Germinal center (tissue), 1 donor: ENCODE data around the gene TAF4.
"Not testable (repeated sequence)": the region's sequence is repeated elsewhere in the genome, so short reads cannot be mapped to it uniquely, and the experiment has no call there.

Experiments used
- DNase-seq: peaks from one replicate; pipeline ENCODE4 v3.0.0; 2012; ENCODE audit warnings: mixed read lengths, low spot score

TAF4 gene

GRCh38 chr20:61998343-61999121, 67.1 kb downstream of the TAF4 start:
- no peak for DNase-seq

GRCh38 chr20:61997891-61998290, 67.8 kb downstream of the TAF4 start:
- no peak for DNase-seq

GRCh38 chr20:61997372-61997771, 68.3 kb downstream of the TAF4 start:
- DNase-seq, result no peak

DNA sequence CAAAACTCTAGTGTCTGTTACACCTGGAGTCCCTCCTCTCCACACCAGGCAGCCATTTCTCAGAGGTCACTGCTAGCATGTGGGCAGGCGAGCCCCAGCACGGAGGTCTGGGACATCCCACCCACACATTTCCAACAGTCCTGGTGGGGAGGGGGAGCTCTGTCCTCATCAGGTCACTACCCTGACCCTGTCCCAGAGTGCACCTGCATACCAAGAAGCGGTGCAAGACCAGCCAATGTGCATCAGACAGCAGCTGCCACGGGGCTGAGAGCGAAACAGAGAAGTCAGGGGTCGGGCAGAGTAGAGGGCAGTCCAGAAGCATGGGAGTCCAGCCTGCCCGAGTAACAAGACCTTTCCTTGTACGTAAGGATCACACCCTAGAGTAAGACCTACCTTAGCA, 71.1 kb downstream of the TAF4 start:
- DNase-seq, result no peak

GRCh38 chr20:61993058-61993457, 72.6 kb downstream of the TAF4 start:
- no peak for DNase-seq

GRCh38 chr20:61991476-61991875, 74.2 kb downstream of the TAF4 start:
- DNase-seq, result no peak

GRCh38 chr20:61990484-61990883, 75.2 kb downstream of the TAF4 start:
- no peak for DNase-seq

DNA sequence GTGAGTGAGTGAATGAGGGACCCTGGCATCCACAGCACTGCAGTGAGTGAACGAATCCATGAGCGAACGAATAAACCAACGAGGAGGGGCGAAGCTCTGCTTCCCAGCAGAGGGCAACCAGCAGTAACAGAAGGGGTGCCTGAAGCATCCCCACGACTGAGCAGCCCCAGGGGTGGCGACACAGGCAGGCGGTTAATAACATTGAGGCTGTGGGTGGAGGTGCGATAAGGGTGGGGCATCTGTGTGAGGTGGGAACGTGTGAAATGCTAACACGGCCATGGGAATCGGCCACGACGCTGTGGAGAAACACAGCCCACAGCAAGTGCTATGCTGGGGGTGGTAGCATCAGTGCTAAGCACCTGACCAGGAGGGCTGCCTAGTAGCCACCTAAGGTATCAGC, 75.9 kb downstream of the TAF4 start:
- no peak for DNase-seq

DNA sequence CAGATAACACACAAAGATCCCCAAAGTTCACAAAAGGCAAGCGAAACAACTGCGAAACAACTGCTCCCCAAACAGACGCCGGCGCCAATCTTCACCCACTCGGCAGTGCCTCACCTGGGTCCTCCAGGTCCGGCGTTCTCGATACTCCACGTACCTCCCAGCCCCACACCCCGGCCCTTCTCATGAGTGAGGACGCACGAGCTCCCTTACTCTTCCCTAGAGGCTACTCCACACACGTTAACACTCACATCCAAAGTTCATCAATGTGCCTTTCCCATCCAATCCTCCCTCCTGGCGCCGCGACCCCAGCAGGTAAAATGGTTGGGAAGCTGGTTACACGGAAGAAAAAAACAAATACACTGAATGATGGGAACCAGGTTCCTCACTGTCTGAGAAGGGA, 77.0 kb downstream of the TAF4 start:
- DNase-seq, result no peak

DNA sequence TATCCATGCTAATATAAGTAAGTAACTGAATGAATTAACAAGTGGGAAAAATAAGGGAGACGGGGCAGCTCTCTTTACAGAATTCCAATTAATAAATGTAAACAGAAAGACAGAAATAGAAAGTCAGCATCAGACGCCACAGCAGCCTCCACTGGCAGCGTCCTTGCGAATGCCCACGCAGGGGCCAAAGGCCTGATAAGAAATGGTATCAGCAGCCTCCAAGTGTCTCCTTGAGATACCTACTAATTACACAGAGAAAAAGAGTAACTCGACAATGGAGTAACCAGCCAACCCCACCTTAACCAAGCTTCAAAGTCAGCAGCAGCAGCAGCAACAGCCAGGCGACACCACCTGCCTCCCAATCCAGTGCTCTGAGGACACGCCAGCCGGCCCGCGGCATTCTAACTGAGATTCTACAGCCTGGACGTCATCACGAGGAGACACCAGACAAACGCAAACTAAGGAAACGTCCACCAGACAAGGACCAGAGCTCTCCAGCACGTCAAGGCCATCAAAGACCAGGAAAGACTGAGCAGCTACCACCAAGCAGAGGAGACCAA, 78.8 kb downstream of the TAF4 start:
- no peak for DNase-seq

DNA sequence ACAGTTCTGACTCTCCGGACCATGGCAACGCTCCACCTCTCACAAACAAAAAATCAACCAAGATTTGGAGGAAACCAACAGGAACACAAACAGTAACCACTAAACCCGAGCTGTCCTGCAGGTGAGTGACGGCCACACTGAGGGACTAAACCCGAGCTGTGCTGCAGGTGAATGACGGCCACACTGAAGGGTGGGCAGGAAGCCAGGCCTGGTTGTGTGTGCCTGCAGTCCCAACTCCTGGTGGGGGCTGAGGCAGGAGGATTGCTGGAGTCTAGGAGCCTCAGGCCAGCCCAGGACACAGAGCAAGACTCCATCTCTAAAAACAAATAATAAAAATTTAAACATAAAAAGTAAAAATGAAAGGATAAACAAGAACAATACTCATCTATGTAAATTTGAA, 80.6 kb downstream of the TAF4 start:
- DNase-seq, result no peak

DNA sequence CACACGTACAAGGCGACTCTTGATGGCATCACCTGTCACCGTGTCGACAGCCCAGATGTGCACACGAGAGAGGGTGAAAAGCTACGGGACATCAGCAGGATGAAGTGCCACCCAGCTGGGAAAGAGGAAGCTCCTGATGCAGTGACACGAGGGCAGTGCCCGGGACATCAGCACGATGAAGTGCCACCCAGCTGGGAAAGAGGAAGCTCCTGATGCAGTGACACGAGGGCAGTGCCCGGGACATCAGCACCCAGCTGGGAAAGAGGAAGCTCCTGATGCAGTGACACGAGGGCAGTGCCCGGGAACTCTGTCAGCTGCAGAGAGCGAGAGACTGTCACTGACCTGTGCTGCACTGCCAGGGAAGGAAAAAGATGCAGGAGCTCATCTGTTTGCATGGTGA, 81.2 kb downstream of the TAF4 start:
- DNase-seq, result not testable (repeated sequence)

DNA sequence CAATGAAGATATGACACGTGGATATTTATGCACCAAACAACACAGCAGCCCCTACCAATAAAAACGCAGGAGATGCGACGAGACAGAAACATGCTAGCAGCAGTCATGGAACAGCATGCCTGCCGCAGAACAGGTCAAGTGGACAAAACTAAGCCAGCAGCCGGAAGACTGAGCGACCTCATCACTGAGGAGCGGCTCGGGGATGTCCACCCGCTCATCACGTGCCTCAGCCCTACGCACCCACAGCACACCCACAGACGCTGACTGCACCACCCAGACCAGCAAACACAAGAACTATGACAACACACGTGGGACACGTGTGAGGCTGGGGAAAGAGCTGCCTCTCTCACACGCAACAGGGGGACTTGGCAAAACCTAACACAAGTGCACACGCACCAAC, 81.7 kb downstream of the TAF4 start:
- DNase-seq, result no peak

DNA sequence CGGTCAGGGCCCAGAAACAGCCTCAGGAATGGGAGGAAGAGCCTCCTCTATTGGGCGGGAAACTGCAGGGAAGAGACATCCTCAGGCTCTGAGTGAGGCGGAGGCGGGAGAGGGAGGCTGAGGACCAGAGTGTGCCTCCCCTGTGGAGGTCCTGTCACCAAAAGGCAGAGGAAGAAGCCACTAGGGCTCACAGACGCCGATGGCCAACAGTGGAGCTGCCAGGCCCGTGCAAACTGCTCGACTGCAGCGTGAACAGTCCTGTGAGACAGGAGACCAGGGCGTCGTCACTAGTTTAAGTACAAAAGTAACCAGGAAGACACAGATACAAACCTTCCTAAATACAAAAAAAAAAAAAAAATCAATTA, 82.7 kb downstream of the TAF4 start:
- DNase-seq, result no peak

DNA sequence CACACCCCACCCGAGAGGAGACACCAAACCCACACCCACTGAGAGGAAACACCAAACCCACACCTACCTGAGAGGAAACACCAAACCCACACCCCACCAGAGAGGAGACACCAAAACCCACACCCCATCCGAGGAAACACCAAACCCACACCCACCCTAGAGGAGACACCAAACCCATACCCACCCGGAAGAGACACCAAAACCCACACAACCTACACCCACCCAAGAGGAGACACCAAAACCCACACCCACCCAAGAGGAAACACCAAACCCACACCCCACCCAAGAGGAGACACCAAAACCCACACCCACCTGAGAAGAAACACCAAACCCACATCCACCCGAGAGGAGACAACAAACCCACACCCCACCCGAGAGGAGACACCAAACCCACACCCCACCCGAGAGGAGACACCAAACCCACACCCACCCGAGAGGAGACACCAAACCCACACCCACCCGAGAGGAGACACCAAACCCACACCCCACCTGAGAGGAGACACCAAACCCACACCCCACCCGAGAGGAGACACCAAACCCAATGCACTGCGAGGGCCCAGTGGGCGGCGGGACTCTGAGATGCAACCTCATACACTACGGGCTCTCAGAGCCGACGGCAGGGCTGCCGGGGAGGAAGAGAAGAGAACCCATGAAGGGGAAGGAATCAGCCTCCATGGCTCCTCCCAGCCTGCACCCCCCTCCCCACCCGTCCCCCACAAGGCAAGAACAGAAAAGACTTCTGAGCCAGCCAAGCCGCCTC, 83.3 kb downstream of the TAF4 start:
- no peak for DNase-seq

DNA sequence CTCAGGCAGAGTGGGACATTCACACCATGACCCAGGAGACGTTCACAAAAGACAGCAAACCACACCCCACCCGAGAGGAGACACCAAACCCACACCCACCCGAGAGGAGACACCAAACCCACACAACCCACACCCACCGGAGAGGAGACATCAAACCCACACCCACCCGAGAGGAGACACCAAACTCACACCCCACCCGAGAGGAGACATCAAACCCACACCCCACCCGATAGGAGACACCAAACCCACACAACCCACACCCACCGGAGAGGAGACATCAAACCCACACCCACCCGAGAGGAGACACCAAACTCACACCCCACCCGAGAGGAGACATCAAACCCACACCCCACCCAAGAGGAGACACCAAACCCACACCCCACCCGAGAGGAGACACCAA, 84.0 kb downstream of the TAF4 start:
- DNase-seq, result not testable (repeated sequence)

DNA sequence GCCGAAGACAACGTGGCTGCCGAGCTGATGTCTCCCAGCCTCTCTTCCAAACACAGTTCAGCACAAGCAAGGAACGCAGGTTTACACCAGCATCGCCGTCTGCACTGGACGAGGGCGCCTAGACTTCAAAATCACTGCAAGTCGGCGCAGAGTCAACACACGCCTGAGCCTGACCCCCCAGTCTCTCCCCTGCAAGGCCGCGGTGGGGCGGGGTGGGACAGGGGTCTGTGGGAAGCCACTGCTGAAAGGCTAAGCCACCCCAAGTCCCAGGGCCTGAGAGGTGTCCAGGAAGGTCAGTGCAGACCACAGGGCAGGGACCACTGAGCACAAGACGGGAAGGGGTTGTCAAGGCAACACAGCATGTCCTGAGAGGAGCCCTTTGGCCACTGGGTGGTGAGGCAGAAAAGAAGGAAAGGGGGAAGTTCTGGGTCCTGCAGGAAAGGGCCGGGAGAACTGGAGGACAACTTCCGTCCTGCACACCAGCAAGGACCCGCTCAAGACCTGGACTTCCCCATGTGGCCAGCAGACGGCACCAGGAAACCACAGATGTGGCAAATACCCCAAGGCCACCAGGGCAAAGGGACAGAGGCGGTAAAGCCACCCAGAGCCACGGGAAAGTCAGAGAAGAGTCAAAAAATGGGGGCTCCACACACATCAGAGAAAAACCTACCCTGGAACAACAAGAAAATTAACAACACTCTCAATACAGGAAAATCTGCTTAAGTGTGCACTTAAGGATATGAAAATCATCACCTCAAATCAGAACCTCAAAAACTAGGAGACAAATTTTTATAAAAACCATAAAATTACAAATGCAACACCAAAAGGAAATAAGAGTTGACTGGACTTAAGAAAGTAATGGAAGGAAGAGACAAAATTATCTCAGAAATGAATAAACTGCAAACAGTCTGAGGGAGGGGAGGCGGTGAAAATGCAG, 84.8 kb downstream of the TAF4 start:
- no peak for DNase-seq

GRCh38 chr20:61979701-61980635, 85.7 kb downstream of the TAF4 start:
- no peak for DNase-seq

DNA sequence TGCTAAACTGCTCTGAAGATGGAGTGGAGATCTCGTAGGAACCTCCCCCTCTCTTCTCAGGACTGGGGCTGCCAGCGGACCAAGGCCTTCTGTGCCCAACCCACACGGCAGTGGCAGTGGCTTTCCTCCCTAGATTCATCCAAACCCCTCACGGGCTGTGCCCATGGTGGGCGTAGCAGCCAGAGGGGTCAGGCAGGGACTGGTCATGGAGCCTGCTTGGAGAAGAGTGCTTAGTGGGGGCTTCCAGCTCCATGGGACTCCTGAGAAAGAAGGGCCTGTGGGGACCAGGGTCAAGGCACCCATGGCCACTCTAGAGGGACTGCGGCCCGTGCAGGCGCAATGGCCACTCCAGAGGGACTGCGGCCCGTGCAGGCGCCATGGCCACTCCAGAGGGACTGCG, 86.6 kb downstream of the TAF4 start:
- DNase-seq, result no peak

- no peak for DNase-seq
Measured at GRCh38 chr20:61978491-61978890, 87.2 kb downstream of the TAF4 start.

DNA sequence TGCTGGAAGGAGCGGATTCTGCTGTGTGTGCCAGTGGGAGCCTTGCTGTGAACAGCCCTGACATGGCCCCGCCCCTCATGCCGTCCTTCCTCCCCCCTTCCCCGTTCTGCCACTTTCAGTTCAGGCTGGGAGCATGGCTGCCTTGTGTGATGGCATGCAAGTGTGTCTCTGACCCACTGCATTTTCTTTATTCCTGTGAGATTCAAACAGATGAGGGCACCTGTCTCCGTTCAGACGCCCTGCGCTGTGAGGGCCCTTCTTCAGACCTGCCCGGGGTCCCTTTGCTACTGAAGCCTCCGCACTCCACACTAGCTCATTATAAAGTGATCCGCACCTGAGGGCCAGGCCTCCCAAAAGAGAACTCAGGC, 88.3 kb downstream of the TAF4 start:
- no peak for DNase-seq
